IPS-NIHi7 (cell line): Measurements from ENCODE around the gene PPIL1.

Source experiments
- DNase-seq: peaks from one replicate; pipeline ENCODE4 v3.0.0; 2012; ENCODE audit warnings: mixed read lengths; ENCODE audit errors: extremely low spot score

Gene PPIL1

DNA sequence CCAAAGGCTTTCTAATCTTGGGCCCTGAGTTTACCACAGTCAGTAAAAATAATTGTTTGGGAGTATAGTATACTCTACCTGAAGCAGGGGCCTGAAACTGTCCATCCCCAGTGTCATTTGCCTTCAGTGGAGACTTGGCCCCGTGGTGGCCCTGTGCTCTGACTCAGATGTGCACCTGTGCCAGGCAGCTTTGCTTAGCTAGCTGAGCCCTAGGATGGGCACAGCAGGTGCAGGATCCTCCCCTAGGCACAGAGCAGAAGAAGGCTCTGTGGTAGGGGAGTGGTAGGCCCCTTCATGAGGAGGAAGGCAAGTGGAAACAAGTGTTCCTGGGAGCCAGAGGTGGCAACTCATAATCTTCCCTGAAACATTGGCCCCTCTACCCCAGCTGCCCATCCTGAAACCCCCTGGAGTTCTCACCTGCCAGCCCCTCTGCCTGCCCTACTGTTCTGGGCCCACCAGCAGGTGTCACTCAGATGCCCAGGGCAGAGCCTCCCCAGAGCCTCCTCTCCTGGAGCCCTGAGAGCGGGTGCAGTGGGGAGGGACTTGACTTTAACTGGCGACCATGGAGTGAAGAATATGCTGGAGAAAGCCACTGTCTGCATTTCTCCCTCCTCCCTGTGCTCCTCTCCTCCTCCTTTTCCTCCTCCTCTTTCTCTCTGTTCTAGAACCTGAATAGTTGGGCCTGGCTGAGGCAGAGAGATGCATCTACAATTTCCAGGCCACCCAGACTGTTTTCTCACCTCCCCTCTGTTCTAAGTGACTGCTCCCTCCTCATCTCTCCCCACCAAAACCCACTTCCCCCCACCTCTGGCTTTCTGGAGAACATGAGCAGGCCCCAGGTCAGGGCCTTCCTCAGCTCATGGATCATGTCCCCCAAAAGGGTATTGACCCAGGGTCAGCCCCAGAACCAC is 38.2 kb downstream of the PPIL1 start:
- DNase-seq = no peak

DNA sequence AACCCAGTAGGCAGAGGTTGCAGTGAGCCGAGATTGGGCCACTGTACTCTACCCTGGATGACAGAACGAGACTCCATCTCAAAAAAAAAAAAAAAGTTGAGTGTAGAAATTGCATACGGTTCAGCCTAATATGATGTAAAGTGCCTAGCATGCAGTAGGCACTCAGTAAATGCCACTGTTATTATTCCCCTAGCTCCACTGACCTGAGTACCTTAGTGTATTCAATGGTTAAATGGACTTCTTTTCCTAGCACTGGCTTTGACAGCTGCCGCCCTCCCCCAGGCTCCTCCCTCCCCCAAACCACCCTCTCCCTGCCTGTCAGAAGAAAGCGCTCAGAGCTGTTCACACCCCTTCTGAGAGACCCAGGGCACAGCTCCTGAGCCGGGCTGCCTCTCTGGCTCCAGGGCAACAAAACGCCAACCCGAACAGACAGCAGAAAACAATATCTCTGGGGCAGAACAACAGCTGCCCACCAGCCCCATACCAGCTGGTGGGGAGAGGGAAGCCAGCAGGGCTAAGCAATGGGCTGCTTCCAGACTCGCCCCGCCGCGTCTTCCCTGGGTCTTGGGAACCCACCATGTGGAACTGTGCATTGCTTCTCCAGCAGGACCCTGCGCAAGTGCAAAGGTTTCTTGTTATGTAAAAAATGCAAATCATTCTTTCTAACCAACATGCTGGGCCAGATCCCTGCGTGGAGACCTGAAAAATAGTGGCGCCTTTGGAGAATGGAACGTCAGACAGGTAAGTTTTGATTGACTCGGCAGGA is 39.8 kb downstream of the PPIL1 start:
- DNase-seq = peak; percentile 71

DNA sequence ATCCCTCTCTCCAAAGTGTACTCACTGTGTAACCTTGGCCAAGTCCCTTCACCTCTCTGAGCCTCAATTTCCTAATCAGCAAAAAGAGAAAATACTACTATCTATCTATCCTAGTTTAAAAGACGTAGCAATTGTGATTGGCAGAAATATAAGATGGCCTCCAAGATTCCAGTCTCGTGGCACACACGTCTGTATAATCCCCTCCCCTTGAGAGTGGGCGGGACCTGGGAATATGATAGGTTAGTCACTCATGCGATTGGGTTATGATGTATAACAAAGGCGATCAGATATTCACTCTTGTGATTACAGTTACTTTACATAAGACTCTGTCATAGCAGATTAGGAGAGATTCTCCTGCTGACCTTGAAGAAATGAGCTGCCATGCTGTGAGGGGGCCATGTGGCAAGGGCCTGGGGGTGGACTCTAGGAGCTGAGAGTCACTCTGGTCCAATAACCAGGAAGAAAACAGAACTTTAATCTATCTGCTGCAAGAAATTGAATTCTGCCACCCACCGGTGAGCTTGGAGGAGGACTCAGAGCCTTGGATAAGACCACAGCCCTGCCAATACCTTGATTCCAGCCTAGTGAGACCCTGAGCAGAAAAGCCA is 41.3 kb downstream of the PPIL1 start:
- DNase-seq = no peak

DNA sequence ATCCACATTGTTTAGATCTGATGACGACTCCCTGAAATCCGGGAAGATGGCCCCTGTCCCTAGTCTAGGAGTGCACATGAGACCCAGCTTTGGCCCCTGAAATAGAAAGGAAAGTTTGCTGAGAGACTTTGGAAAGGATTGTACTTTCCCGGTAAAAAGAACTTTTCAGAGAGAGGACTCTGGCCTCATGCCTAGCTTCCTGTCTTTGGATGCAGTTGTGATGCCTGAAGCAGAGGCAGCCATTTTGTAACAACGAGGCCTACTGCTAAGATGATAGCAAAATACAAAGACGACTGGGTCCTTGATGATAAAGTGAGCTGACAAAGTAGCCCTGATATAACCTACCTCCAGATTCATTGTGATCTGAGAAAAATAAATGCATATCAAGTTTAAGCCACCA is 42.3 kb downstream of the PPIL1 start:
- DNase-seq = no peak

DNA sequence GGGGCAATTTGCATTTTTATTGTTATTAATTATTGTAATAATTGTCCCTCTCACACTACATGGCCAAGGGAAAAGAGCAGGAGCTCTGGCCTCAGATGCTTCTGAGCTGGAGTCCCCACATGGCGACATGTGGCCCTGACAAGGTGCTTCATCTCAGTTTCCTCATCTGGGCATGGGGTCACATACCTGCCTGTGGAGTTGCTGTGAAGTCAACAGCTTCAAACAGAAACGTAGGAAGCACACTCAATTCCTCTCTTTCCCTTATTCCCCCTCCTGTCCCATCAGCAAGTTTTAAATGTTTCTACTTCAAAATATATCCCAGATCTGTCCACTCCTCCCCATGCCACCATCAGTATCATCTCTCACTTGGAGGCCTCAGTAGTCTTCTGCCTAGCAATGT is 44.0 kb downstream of the PPIL1 start:
- no peak for DNase-seq

- DNase-seq = no peak
Measured at GRCh38 chr6:36829919-36830544, 44.6 kb downstream of the PPIL1 start.

DNA sequence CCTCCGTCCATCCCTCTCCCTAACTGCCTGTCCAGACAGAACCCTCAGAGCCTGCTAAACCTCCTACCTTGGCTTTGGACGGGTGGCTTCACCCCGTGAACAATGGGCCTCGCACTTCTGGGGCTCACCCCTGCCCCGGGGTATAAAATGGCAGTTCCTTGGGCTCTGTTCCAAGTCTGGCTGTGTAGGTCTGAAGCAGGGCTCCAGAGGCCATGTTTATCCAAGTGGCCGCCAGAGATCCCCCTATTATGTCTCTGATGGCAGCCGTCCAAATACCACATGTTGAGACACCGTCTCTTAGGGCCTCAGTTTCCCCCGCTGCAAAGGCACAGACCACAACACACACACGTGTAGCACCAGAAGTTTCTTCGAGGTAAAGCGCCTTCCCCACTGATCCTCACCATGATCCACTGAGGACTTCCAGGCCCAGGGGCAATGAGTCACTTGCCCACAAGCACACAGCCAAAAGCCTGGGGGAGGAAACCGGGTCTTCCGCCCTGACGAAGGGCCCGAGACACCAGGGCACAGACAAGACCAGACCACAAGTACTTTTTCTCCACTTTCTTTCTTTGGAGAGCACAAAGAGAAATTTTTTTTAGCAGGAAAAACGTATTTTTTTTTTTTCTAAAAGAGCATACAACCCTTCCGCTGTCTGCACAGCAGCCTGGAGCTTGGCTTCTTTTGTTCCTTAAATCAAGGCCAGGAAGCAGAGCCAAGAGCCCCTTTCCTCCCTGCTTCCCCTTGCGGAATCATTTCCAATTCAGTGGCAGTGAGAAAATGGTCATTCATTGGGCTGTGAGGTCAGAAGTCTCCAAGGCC is 47.1 kb downstream of the PPIL1 start:
- no peak for DNase-seq

DNA sequence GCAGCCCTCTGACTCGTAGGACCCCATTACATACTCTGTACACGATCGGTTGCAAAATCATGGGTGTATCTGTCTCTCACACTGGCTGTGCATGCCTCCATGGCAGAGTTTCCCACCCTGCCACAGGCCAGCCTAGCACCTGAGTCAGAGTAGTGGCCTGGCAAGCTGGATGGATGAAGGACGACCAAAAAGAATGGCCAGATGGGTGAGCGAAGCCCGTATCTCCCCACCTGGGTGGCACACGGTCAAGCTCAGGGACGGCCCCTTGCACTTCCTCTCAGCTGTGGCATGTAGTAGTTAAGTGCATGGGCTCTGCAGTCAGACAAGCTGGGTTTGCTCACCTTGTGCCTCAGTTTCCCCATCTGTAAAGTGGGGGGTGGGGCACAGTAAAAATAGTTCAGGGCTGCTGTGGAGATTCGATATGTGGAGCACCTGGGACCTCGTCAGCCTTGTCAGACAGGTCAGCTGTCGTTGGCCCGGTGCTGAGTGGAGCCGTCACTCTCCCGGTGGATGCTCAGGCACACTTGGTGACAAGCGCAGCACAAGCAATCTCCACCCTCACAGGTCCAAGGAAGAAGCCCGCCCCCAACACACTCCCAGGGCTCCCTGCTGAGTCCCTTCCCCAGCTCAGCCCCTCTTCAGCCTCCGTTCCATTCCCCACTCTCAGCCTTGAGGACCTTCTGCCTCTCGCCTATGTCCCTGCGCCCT is 47.9 kb downstream of the PPIL1 start:
- DNase-seq = no peak

GRCh38 chr6:36825994-36826393 is 48.6 kb downstream of the PPIL1 start:
- DNase-seq = no peak

DNA sequence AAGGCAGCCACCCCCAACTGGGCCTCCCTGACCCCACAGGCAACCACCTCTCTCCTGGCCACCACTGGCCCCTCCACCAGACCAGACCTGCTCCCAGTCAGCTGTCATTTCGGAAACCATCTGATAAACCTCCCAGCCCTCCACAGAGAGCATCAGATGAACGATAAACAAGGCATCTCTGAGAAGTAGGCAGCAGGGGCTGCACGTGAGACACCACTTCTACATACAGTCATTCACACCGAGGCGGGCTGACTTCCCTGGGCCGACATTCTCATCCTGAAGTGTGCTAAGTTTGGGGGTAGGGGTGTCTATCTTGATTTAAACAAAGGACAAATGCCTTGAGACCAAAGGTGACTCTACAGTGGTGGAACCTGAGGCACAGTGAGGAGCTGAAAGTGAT is 49.2 kb downstream of the PPIL1 start:
- DNase-seq = no peak

DNA sequence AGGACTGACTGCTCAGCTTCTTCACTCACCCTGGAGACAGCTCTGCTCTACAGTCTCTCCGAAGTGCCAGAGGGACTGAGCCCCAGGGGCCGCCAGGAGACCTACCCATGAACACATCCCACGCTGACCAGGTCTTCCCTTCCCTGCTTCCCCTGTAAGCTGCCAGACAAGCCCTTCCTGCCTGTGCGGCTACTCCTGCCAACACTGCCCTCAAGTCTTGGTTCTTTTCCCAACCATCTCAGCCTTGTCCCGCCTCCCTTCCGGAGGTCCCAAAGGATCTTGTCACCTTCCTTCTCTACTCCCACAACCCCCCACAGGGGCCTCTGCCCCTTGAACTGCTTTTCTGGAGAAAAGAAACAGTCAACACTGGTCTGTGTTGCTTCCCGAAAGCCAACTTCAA is 50.4 kb downstream of the PPIL1 start:
- DNase-seq = no peak

GRCh38 chr6:36823421-36824096 is 51.0 kb downstream of the PPIL1 start:
- DNase-seq = no peak

DNA sequence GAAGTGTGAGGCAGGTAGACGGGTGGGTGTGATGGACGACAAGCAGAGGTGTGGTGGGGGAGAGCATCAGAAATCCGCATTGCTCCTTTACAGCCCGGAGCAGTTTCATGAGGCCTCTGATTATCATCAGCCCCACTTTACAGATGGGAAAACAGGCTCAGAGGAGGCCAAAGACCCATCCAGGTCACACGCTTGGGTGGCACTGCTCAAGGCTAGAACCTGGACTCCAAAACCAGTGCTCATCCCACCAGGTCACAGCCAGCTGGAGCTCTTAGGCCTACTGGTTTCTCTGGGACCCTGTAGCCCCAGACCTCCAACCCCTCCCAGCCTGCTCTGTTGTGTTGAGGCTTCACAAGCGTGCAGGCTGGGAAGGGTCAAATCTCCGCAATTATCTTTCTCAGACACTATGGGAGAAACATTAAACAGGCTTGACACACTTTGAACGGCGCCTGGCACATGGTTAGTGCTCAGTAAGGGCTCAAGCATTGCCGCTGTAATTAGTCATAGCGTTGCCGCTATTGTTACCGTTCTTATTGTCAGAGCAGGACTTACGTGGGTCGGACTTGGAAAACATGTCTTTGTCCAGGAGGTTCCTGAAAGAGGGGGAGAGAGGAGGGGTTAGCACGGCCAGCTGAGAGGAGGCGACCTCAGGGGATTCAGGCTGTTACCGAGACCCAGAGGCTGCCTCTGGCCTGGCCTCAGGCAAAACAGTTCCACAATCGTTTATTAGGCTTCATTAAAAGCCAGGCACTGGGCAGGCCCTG is 51.9 kb downstream of the PPIL1 start:
- DNase-seq = no peak

DNA sequence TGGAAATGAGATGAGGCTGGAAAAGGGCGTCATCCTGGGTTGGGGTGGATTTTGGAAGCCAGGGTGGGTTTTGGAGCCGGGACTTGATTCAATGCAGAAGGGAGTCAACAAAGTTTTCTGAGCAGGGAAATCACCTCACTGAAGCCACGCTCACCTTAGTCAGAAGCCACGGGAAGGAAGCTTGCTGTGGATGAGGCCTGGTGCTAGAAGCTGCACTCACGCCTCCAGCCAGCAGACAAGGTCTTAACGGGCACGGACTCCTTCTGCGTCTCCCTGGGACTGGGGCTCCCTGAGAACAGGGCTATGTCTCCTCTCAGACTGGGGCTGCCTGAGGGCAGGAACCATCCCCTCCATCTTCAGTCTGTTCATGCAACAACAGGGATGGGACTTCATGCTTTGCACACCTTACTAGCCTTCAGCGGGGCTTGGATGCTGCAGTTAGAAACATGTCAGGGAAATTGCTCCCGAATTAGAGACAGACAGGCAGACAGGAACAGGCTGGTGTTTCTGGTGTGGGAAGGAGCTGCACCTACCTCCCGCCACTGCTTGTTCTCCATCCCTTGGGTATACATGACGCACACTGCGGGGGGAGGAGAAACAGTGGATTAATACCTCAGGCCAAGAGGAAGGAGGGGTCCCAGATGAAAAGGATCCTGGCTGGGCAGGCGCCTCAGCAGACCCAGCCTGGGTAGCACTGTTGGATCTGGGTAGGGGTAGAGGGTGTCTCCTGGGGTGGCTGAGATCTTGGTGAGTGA is 52.8 kb downstream of the PPIL1 start:
- DNase-seq = no peak

- DNase-seq = peak; percentile 67
Measured at GRCh38 chr6:36820700-36821580, 53.7 kb downstream of the PPIL1 start.

GRCh38 chr6:36818756-36819155 is 55.8 kb downstream of the PPIL1 start:
- no peak for DNase-seq

DNA sequence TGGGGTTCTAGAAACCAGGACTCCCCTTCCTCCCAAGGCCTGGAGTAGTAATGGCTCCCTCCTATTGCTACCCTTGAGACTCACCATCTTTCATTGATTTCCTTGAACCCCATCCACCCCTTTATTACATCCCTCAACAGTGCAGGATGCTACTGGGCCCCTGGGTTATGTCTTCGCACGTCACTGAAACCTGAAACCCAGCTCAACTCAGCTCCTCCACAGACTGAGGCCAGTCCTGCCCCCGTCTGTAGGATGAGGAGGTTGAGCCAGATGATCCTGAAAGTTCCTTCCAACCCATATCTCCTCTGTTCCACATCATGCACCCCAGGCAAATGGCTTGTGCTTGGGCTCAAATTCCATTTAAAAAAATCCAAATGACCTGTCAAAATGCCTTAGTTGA is 56.8 kb downstream of the PPIL1 start:
- no peak for DNase-seq
